GM12801 (cell line): ENCODE results near the gene FTCDNL1.

Source experiments
- TF ChIP-seq, protein P1 (sequence below): IDR thresholded peaks from one replicate; pipeline ENCODE4 v1.5.1; 2011; ENCODE audit warnings: control low read depth; ENCODE audit not compliant: insufficient read length; ENCODE audit errors: extremely low read depth

The FTCDNL1 gene

DNA sequence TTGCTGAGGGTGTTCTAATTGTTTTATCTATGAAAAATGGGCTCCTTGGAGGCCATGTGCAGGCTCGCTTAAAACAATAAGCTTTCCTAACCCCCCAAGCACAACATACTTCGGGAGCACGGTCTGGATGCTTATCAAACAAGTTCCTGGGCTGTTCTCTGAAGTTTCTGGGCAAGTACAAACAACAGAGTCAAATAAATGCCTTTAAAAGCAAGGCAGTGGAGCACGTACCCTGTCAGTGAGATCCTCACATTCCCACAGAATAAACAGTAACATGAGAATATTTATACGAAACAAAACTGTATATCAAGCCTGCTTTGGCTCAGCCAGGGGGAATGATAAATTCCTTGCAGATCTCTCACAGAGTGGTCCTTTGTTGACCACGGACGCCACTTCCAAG lies 44.8 kb downstream of the FTCDNL1 start:
- TF ChIP-seq, protein P1, sequence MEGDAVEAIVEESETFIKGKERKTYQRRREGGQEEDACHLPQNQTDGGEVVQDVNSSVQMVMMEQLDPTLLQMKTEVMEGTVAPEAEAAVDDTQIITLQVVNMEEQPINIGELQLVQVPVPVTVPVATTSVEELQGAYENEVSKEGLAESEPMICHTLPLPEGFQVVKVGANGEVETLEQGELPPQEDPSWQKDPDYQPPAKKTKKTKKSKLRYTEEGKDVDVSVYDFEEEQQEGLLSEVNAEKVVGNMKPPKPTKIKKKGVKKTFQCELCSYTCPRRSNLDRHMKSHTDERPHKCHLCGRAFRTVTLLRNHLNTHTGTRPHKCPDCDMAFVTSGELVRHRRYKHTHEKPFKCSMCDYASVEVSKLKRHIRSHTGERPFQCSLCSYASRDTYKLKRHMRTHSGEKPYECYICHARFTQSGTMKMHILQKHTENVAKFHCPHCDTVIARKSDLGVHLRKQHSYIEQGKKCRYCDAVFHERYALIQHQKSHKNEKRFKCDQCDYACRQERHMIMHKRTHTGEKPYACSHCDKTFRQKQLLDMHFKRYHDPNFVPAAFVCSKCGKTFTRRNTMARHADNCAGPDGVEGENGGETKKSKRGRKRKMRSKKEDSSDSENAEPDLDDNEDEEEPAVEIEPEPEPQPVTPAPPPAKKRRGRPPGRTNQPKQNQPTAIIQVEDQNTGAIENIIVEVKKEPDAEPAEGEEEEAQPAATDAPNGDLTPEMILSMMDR, result no peak

DNA sequence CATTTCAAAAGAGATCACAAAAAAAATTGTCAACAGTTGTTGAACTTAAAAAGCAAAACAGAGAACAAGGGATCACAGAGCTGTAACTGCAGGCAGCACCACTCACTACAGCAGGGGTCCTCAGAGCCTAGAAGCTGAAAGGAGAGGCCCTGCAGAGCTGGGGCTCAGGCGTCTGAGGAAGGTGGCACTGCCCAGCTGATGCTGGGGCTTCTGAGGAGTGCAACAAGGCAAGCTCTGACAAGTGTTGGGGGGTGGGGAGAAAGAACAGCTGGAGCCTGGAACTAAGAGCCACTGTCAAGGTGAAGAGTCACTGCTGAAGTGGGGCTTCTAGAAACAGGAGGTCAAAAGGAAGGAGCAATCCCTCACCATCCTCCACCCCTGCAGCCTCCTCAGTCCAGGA lies 46.2 kb downstream of the FTCDNL1 start:
- TF ChIP-seq, protein P1, result no peak

DNA sequence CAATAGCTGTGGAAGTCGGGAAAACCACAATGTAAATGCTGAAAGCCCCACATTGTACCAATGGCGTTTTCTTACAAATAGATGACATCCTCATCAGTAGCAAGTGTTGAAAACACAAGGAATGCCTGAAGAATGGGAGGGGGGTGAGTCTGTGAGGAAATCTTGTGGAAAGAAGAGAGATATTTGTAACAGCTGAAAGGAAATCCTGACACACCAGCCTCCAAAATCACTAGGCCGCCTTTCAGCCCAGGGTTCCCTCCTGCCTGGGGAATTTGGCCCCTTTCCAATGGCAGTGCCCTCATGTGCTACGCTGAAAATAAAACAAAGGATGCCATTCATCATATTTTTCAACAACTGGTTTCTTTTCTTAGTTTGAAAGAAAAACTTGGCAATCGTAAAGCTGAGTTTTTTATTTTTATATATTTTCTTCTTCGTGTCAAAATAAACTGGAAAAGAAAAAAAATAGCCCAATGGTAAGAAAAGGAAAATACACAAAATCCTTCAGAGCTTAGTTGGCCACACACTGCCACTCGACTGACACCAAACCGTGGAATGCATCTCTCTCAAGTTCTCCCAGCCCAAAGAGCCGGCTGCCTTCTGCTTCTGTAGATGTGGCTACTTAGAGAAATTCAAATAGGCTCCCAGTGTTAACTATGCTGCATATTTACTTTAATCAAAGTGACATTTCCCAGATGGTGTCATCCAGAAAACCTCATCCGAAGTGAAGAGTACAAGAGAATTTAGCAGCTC lies 52.0 kb downstream of the FTCDNL1 start:
- TF ChIP-seq, protein P1, result no peak

DNA sequence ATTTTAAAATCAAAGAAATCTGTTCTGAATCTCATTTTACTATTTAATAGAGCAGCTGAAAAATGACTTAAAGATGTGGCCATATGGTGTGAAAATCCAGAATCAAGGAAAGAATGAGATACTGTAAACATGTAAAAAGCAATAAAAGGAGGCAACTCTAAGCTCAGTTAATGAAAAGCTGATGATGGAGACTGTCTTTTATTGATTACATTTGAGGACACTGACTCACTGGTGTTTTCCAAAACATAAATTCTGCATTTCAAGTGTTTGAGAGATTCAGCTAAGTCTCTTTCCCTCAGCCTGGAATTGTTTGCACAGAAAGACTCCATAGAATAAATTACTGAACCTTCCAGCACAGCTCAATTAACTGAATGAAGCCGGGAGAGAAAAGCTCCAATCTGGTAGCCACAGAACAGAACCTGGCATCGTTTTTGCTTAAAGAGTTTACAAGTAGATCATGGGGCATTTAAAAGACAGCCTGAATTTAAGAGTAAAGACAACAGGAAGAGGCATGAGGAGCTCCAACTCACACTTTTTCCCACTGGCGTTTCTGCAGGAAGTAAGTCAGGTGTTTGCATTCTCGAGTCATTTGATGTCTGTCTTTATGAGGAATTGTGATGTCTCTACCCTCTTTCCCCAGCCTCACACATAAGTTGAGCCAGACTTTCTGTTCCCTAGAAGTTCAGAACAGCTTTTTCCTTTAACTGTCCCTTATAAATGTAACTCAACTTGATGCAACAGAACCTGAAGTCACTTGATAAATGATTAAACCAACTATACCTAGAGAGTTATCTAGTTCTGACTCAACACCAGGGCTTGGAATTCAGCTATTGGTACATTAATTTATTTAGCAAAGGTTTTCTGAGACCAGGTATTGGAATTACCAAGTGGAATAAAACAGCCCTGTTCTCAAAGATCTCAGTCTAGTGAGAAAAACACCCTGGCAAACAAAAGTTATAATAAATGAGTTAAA lies 53.3 kb downstream of the FTCDNL1 start:
- TF ChIP-seq, protein P1, result no peak

DNA sequence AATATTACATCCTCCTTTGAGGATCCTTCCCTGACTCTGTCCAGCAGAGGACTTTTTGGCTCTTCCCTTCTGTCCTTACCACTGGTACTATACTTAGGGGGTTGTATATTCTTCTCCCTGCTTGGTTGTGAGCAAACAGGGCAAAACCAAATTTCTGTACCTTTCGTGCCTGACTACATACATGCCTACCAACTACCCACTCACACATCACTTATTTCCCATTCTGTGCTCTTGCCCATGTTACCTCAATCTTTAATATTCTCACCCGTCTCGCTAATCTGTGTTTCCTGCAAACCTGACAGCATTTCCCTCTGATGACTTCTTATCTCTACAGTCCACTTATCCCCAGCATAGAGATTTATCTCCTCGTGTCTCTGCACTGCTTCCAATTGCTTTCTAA lies 58.6 kb downstream of the FTCDNL1 start:
- TF ChIP-seq, protein P1, result no peak

DNA sequence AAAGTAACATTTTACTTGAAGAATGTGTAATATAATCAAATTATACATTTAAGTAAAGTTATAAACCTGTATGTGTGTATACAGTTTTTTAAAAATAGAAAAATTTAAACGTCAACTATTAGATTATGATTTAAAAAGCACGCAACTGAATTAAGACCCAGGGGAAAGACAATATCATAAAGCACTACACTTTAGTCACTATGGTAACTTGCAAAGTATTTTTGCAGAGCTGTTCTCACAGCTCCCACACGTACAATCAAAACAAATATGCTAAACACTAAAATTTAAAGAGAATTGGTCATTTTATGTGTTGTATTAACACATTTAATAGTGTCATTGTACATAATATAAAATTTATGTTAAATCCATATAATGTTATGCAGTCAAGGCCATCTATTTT lies 59.7 kb downstream of the FTCDNL1 start:
- TF ChIP-seq, protein P1, result no peak

DNA sequence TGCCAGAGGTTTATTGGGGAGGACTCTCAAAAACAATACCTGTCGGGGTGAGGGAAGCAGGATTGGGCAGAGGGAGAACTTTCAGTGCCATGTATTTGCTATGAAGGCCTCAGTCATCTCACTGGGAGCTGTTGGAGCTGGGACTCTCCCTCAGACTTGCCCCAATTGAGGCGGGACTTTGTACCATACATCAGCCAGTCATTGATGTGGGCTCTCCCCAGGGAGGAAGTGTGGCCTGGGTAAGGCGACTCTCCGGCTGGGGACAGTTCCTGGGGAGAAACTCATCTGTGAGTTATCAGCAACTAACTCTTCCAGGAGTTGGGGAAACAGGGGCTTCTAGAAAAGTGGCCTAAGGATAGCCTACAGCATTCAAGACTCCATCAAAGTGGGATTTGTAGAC lies 66.5 kb downstream of the FTCDNL1 start:
- TF ChIP-seq, protein P1, result no peak
